Spleen (tissue), 11 donors: ENCODE data around the gene ARHGAP24. TPM values are rescaled to one million over a fixed set of nuclear protein-coding genes. Genes with fewer than 3 reads are reported as not detected.

Experiments used
- DNase-seq: peaks from one replicate; pipeline ENCODE4 v3.0.0-alpha.2; 2020
- H3K27ac ChIP-seq, 8 donors: fragments of 200-600 bp; sonication (generic) in 7 of 8; 1 replicate in 4 of 8; 2 replicates in 4 of 8; pipeline versions ENCODE4 v1.5.0 to v1.8.0; 2016 to 2021; ENCODE audit warnings: inconsistent platforms in 4 of 8, mild to moderate bottlenecking in 4 of 8, moderate library complexity in 1 of 8
- H3K27me3 ChIP-seq, 7 donors: fragments of 200-600 bp; sonication (generic) in 6 of 7; replicated peaks in 1 of 7; 1 replicate in 4 of 7; 2 replicates in 3 of 7; pipeline versions ENCODE4 v1.5.0 to v1.8.0; 2016 to 2021; ENCODE audit warnings: inconsistent platforms in 3 of 7, mild to moderate bottlenecking in 1 of 7
- H3K36me3 ChIP-seq, 6 donors: fragments of 200-600 bp; sonication (generic) in 5 of 6; 1 replicate in 4 of 6; 2 replicates in 2 of 6; pipeline versions ENCODE4 v1.5.0 to v1.8.0; 2016 to 2021; ENCODE audit warnings: inconsistent platforms in 2 of 6
- H3K4me1 ChIP-seq, 6 donors: fragments of 200-600 bp; sonication (generic) in 5 of 6; 1 replicate in 3 of 6; 2 replicates in 3 of 6; pipeline versions ENCODE4 v1.5.0 to v1.8.0; 2016 to 2021; ENCODE audit warnings: inconsistent platforms in 3 of 6
- H3K4me3 ChIP-seq, 8 donors: fragments of 200-600 bp; sonication (generic) in 7 of 8; 1 replicate in 4 of 8; 2 replicates in 4 of 8; pipeline versions ENCODE4 v1.5.0 to v1.8.0; 2016 to 2021; ENCODE audit warnings: inconsistent platforms in 4 of 8, mild to moderate bottlenecking in 4 of 8, moderate library complexity in 2 of 8
- H3K9me3 ChIP-seq, 8 donors: fragments of 200-600 bp; sonication (generic) in 7 of 8; 1 replicate in 4 of 8; 2 replicates in 4 of 8; pipeline versions ENCODE4 v1.5.0 to v1.8.0; 2016 to 2021; ENCODE audit warnings: inconsistent platforms in 4 of 8
- CTCF ChIP-seq, 11 experiments: fragments of 200-600 bp in 7 of 11; fragments of 450-650 bp in 4 of 11; sonication (generic) in 4 of 11; IDR thresholded peaks in 8 of 11; conservative IDR thresholded peaks in 3 of 11; 1 replicate in 7 of 11; 2 replicates in 4 of 11; pipeline versions ENCODE4 v1.4.0 to v1.8.0; 2016 to 2021; ENCODE audit warnings: antibody characterized with exemption in 11 of 11, inconsistent platforms in 4 of 11, mild to moderate bottlenecking in 1 of 11
- POLR2A ChIP-seq, 3 donors: fragments of 450-650 bp; IDR thresholded peaks; one replicate each; pipeline ENCODE4 v1.5.1; 2017; ENCODE audit warnings: antibody characterized with exemption in 3 of 3, mild to moderate bottlenecking in 1 of 3
- POLR2AphosphoS5 ChIP-seq, 3 donors: sonication (generic); formaldehyde crosslinking; IDR thresholded peaks; one replicate each; pipeline ENCODE4 v1.5.1; 2017; ENCODE audit warnings: antibody characterized with exemption in 3 of 3
- WGBS, 5 donors: extraction: QIAGEN DNeasy Blood & Tissue Kit in 3 of 5; methylation state at CpG; one replicate each; pipeline versions ENCODE4 v1.1.5 to v1.1.7; 2013 to 2018; 5-methylcytosine and 5-hydroxymethylcytosine counted together
- intact Hi-C: fragments of 100-400 bp; cut with DNase I; formaldehyde crosslinking; loops from one replicate; pipeline ENCODE4 v1.15.0; 2023; ENCODE audit warnings: low total_unique reads
- polyA plus RNA-seq, 3 donors: library from polyadenylated mRNA; stranded (reverse); fragments of 200-250 nt; gene quantifications; one replicate each; pipeline ENCODE4 v1.2.1, GENCODE V29; 2013
- total RNA-seq, 7 donors: library from RNA; depleted of rRNA in 3 of 7; stranded (reverse); fragments of >200 nt in 3 of 7; fragmentation: NEBNext Ultra II Directional in 4 of 7; extraction: Animal tissue kit (Norgen Biotek cat#: 25700) in 4 of 7; gene quantifications; one replicate each; pipeline versions ENCODE4 v1.1.0 to v1.2.1, GENCODE V29; 2016 to 2021
- donor health status: healthy with polysubstance abuse.
- donor health status: DM: no; HTN: no; CAD: no; lungs with moderate emphysema.
- donor health status: DM: no; HTN: no; CAD: no.
- donor health status: Bipolar disorder and iron deficiency.
- donor health status: healthy.
- donor health status: DM: no; HTN: no; CAD: no.
- donor health status: DM: yes; HTN: yes; CAD: no.

The ARHGAP24 gene
- total and polyA plus RNA-seq, 10 donors, result 23.1 to 199 (median 130) TPM

GRCh38 chr4:85457752-85458467 is 17.0 kb upstream of the ARHGAP24 start:
- TF ChIP-seq POLR2A (IDR thresholded peaks at IDR 0.05) (no peak), CTCF (IDR thresholded peaks at IDR 0.05 in 8 of 11, conservative IDR thresholded peaks at IDR 0.05 in 3 of 11) (no peak), POLR2AphosphoS5 (IDR thresholded peaks at IDR 0.05) (no peak)
- DNase-seq, result no peak
- Histone ChIP-seq H3K9me3 (peaks cover 0 to 10% (median 0%) of the 10 kb centered on the region in 8 donors), H3K4me1 (no peaks in the 10 kb centered on the region), H3K4me3 (no peak overlapping the region), H3K27me3 (no peaks in the 10 kb centered on the region), H3K36me3 (no peaks in the 10 kb centered on the region), H3K27ac (no peak overlapping the region)
- 80 to 94% (median 87%) methylated on average over 5 of the region's 5 CpGs for WGBS, 5 donors
- intact Hi-C loops, result no loop called here

GRCh38 chr4:85459736-85460135 is 15.2 kb upstream of the ARHGAP24 start:
- TF ChIP-seq POLR2AphosphoS5 (IDR thresholded peaks at IDR 0.05) (no peak), CTCF (IDR thresholded peaks at IDR 0.05 in 8 of 11, conservative IDR thresholded peaks at IDR 0.05 in 3 of 11) (no peak), POLR2A (IDR thresholded peaks at IDR 0.05) (no peak)
- Histone ChIP-seq H3K27ac (no peak overlapping the region), H3K4me3 (no peak overlapping the region), H3K4me1 (no peaks in the 10 kb centered on the region), H3K27me3 (no peaks in the 10 kb centered on the region), H3K9me3 (peaks cover 0 to 10% (median 0%) of the 10 kb centered on the region in 8 donors), H3K36me3 (no peaks in the 10 kb centered on the region)
- no peak for DNase-seq
- 63 to 72% (median 68%) methylated on average over 1 of the region's 1 CpG for WGBS, 5 donors
- intact Hi-C loops, result no loop called here

DNA sequence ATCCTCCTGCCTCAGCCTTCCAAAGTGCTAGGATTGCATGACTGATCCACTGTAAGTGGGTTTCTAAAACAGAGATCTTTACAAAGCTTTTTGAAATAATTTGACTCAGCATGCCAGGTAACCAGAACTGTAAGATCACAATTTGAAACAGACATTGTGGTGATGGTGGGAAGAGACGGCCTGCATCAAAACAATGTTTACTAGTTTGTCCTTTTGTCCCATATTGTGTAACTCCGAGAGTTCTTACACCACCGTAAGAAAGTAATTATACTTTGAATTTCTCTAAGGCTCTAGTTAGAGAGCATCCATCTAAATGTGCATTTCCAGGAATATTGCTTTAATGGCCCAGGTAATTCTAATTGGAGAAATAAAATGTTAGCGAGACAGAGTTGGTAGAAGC is 594 bp upstream of the ARHGAP24 start:
- WGBS, 5 donors, result 47 to 82% (median 49%) methylated on average over 4 of the region's 4 CpGs
- H3K4me1 ChIP-seq, result peaks cover 9 to 53% (median 21%) of the 10 kb centered on the region in 6 donors
- DNase-seq, result no peak
- peak overlapping the region in 7 of 8 donors; percentile 46 to 77 (median 60) for H3K4me3 ChIP-seq
- H3K27ac ChIP-seq, result peak overlapping the region; percentile 77 to 94 (median 91)
- H3K9me3 ChIP-seq, result no peaks in the 10 kb centered on the region
- intact Hi-C loops, result no loop called here
- no peaks in the 10 kb centered on the region for H3K36me3 ChIP-seq
- TF ChIP-seq POLR2AphosphoS5 (IDR thresholded peaks at IDR 0.05) (no peak), CTCF (IDR thresholded peaks at IDR 0.05 in 8 of 11, conservative IDR thresholded peaks at IDR 0.05 in 3 of 11) (no peak), POLR2A (IDR thresholded peaks at IDR 0.05) (no peak)
- H3K27me3 ChIP-seq, result no peaks in the 10 kb centered on the region

GRCh38 chr4:85475631-85476233 is 782 bp downstream of the ARHGAP24 start:
- WGBS, 5 donors, result 5 to 10% (median 6%) methylated on average over 11 to 16 of the region's 21 CpGs
- no peak for TF ChIP-seq CTCF (IDR thresholded peaks at IDR 0.05 in 8 of 11, conservative IDR thresholded peaks at IDR 0.05 in 3 of 11)
- no peak for TF ChIP-seq POLR2A (IDR thresholded peaks at IDR 0.05)
- TF ChIP-seq POLR2AphosphoS5 (IDR thresholded peaks at IDR 0.05), result no peak
- no peaks in the 10 kb centered on the region for H3K27me3 ChIP-seq
- DNase-seq, result no peak
- H3K4me1 ChIP-seq, result peaks cover 9 to 66% (median 28%) of the 10 kb centered on the region in 6 donors
- H3K9me3 ChIP-seq, result no peaks in the 10 kb centered on the region
- peak overlapping the region in 7 of 8 donors; percentile 87 to 94 (median 91) for H3K27ac ChIP-seq
- H3K36me3 ChIP-seq, result no peaks in the 10 kb centered on the region
- intact Hi-C loops, result no loop called here
- H3K4me3 ChIP-seq, result peak overlapping the region; percentile 26 to 77 (median 60)
